Stimulated activated CD4-positive, alpha-beta T cell treated with anti-CD3 and anti-CD28 coated beads, Interleukin-4, amount 100 ng/mL, for 4 hours (primary cell): Measurements from ENCODE around the gene DMGDH.
A peak's percentile ranks its signal among the peaks of the same experiment; 100 is the strongest.
"Not testable (repeated sequence)": the region's sequence is repeated elsewhere in the genome, so short reads cannot be mapped to it uniquely, and the experiment has no call there.

Experiments used
- DNase-seq, 2 experiments: peaks; one replicate each; pipeline ENCODE4 v3.0.0-alpha.2; 2020

The DMGDH gene

GRCh38 chr5:79011219-79011836, 58.1 kb downstream of the DMGDH start:
- no peak for DNase-seq

DNA sequence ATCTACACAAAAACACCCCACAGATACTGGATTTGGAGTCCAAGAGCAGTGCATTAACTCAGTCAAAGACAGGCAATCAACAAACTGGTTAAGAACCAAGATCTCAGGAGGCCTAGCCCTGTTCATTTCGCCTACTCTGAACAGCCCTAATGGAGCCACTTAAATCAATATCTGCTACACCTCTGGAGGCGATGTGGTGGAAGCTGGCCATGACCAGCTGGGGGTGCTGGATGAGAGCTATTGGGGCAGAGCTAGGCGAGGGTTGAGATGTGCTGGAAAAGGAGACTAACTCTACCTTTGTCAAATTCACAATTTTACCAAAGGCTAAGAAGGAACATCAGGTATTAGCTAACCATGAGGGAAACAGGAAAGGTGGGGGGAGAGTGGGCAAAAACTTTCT, 61.1 kb downstream of the DMGDH start:
- DNase-seq, result no peak

- no peak for DNase-seq
These were observed 61.6 kb downstream of the DMGDH start for GRCh38 chr5:79007872-79008271.

- DNase-seq, result no peak
These were observed 63.4 kb downstream of the DMGDH start for GRCh38 chr5:79005936-79006631.

DNA sequence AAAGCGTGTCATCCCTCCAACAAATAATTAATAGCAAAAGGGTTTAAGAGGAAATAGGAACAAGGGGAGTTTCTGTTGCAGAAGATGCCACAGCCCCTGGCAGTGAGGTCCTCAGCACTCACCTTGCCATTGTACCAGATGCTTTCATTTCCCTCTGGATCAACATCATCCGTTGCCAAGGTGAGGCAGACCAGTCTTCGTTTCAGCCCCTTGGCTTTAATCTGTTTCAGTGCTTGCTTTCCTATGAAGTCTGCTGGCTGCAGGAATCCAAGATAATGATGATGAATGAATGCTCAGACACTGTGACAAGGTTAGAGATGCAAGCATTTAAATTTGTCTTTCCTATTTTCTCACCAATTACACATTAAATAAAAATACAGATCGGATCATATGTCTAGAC, 64.3 kb downstream of the DMGDH start:
- DNase-seq, result no peak

GRCh38 chr5:79002374-79002773, 67.1 kb downstream of the DMGDH start:
- DNase-seq, result no peak

- DNase-seq, result no peak
These were observed 68.0 kb downstream of the DMGDH start for GRCh38 chr5:79001471-79001870.

DNA sequence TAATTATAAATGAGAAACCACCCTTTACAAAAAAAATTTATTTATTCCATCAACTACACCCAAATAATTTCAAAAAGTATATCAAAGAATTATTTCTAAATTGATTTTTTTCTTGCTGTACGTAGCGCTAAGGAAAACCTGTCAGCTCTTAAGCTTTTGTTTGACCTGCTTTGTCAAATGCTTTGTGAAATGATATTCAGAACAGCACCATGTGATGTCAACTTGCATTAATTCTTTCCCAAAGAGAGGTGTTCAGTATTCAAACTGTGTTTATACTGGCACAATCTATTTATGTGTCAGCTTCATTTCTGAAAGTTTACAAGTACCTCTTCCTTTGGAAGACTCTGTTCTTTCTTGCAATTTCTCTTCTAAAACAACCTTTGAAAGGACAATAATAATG, 72.4 kb downstream of the DMGDH start:
- no peak for DNase-seq

DNA sequence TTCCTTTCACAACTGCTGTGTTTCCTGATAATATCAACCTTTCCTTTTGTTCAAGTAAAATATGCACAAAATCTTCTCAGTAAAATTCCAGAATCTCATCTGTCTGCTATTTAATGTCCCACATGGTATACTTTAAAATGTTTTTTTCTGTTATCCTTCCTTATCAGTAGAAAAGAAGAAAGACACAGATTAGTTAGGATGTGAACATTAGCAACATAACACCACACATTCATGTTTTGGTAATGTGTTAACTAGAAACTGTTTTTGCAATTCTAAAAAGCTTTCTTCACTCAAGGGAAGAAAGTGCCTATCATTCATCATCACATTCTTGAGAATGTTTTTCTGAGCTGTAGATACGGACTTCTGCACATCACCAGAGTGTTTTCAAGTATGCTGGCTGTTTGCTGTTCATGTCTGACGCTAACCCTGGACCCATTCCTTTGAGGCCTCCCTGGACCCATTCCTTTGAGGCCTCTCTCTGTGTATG, 73.9 kb downstream of the DMGDH start:
- DNase-seq, result no peak

DNA sequence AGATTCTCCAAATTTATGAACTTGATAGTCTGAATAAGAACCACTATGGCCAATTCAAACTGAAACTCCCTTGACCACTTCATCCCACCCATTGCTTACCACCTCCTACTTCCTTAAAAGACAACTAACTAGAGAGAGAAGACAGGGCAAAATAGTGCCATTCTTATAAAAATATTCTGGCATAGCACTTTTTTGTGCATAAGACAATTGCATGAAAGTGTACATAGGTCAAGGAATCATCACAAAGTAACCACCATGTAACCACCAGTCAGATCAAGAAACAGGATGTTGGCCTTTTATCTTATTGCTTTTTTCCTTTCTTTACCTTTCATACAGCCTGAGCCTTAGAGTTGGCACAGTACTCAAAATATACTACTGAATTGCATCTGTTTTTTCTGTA, 76.3 kb downstream of the DMGDH start:
- no peak for DNase-seq

GRCh38 chr5:78992146-78992545, 77.3 kb downstream of the DMGDH start:
- DNase-seq, result no peak

- no peak for DNase-seq
These were observed 80.4 kb downstream of the DMGDH start for GRCh38 chr5:78989080-78989479.

DNA sequence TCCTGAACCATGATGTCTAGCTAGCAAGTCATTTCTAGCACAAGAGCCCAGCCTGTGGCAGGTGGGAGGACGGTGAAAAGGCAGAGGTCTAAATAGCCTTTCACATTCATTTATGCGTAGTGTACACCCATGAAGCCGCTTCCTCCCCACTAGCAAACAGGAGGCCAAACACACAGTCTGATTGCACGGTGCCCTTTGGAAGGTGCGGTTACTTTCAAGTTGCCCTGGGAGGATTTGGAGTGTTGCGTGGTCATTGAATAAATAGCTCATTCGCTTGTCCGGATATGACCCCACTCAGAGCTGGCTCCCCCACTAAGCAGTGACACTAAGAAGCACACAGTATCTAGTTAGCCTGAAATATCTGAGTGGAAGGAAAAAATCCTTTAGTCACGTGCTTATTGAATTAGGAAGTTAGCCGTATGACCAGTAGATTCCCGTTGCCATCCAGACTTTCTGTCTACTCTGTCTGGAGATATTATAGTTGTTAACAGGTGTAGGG, 83.7 kb downstream of the DMGDH start:
- peak; percentile 39 to 58 for DNase-seq

GRCh38 chr5:78985116-78985724, 84.3 kb downstream of the DMGDH start, which contains the start of gene ARSB:
TSS of gene ARSB (minus strand) at chr5:78985310. CDS start at chr5:78985248, 62 bp downstream.
- DNase-seq, result peak; percentile 39 to 54

DNA sequence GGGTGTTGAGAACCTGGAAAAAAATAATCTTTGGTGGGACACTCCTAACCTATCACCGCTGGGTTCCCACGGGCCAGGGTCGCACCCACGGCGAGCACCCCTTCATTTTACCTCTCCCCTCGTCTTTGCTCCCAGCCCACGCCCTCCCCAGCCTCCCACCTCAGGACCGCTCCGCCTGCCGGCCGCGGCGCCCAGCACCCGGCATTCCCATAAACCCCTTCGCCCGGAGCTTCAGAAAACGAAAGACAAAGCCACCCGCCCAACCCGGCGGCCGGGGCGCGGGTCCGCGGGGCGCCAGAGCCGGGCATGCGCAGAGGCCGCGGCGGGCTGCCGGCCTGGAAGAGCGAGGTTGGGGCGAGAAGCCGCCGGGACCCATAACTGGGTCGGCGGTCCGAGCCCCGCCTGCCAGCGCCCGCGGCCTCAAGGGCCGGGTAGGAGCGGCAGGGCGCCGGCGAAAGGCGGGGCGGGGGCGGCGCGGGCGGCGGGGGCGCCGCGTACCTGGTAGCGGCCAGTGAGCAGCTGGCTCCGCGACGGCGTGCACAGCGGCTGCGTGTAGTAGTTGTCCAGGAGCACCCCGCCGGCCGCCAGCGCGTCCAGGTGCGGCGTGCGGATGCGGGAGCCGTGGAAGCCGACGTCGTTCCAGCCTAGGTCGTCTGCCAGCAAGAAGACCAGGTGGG, 84.9 kb downstream of the DMGDH start:
- DNase-seq, result peak; percentile 77

- no peak for DNase-seq
These were observed 85.7 kb downstream of the DMGDH start for GRCh38 chr5:78983601-78984438.

DNA sequence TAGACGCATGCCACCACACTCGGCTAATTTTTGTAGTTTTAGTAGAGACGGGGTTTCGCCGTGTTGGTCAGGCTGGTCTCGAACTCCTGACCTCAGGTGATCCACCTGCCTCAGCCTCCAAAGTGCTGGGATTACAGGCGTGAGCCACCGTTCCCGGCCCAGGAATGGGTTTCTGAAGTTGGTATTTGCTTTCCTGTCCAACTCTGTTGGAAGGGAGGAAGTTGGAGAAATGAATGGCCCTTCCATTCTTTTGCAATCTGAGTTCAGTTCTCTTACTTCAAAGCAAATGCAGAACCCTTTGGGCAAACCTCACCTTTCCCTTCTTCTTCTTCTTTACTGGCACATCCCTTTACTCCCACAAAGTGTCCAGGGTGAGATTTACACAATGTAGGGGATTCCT, 86.3 kb downstream of the DMGDH start:
- not testable (repeated sequence) for DNase-seq

DNA sequence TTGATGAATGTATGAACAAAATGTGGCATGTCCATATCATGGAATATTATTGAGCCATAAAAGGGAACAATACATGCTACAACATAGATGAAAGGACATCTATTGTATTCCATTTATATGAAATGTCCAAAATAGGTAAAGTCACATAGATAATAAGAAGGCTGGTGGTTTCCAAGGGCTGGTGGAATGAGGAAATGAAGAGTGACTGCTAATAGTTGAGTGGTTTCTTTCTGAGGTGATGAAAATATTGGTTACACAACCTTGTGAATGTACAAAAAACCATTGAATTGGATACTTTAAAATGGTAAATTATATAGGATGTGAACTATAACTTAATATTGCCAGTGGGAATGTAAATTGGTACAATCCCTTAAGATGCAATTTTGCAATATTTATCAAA, 89.6 kb downstream of the DMGDH start:
- DNase-seq, result no peak

DNA sequence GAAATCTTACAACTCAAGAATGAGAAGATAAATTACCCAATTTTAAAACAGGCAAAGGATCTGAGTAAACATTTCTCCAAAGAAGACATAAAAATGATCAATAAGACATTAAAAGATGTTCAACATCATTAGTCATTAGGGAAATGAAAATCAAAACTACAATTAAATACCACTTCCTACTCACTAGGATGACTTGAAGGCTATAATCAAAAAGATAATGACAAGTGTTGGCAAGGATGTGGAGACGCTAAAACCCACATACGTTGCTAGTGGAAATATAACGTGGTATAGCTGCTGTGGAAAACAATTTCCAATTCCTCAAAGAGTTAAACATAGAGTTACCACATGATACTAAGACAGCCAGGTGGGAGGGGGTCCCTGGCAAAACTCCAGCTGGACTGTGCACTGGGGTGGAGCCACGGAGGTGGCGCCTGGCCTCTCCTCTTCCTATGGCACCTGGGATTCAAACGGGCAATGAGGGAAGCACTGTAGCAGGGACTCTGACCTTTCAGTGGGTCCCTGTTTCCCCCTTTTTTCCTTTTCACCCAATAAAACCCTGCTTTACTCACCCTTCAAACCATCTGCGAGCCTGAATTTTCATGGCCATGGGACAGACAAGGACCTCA, 90.2 kb downstream of the DMGDH start:
- DNase-seq, result no peak

DNA sequence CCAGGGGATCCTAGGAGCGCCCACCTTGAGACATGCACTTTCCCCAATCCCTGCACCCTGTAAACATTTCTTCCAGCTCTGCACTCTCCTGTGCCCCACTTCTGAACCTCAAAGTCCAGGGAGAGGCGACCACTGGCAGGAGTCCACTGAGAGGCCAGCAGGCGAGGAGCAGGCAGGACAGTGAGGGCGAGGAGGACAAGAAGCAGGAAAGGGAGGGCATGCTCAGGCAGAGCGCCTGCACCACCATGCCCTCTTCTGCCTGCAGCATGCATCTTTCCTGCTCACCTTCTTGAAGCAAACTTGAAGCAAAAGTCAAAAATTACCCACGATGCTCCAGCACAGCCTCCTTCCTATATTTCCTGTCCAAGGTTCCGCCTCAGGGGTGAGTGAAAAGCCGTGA, 94.4 kb downstream of the DMGDH start:
- DNase-seq, result no peak

GRCh38 chr5:78974601-78975000, 94.9 kb downstream of the DMGDH start:
- DNase-seq, result no peak

DNA sequence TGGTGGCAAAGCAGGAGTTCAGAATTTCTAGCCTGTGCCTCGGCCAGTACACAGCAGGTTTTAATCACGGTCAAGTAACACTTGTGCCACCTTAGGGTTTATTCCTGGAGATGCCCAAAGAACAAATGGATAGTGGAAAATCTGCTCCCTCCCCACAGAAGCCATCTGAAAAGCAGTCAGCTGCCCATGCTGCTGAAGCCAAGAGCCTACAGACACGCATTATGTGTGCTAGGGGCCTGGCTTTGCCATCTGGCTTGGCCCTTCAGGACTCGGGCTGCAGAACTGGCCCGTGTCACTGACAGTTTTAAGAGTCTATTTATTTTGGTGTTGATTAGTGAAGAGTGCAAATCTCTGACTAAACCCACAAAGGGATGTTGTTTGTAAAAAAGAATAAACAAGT, 95.5 kb downstream of the DMGDH start:
- no peak for DNase-seq
